SK-N-DZ (cell line): ENCODE measurements around the gene ZMYM3.

ENCODE experiments used
- DNase-seq: peaks from one replicate; pipeline ENCODE4 v3.0.0-alpha.2; 2015; ENCODE audit warnings: low spot score

Gene ZMYM3

GRCh38 chrX:71253253-71254091 lies 468 bp downstream of the ZMYM3 start:
- DNase-seq = peak; percentile 37

GRCh38 chrX:71252221-71252620 lies 1.7 kb downstream of the ZMYM3 start:
- DNase-seq = no peak

- DNase-seq = no peak
Observed at GRCh38 chrX:71251466-71251973, 2.4 kb downstream of the ZMYM3 start.

GRCh38 chrX:71250841-71251240 lies 3.1 kb downstream of the ZMYM3 start:
- DNase-seq = no peak

- no peak for DNase-seq
Observed at GRCh38 chrX:71245159-71245558, 8.8 kb downstream of the ZMYM3 start.

- no peak for DNase-seq
Observed at GRCh38 chrX:71244359-71245128, 9.4 kb downstream of the ZMYM3 start.

GRCh38 chrX:71241301-71241700 lies 12.6 kb downstream of the ZMYM3 start:
- no peak for DNase-seq

GRCh38 chrX:71239781-71240180 lies 14.2 kb downstream of the ZMYM3 start:
- no peak for DNase-seq

GRCh38 chrX:71236836-71237235 lies 17.1 kb downstream of the ZMYM3 start:
- DNase-seq = no peak

- DNase-seq = no peak
Observed at GRCh38 chrX:71235482-71235881, 18.5 kb downstream of the ZMYM3 start.

- DNase-seq = no peak
Observed at GRCh38 chrX:71228063-71228642, 25.8 kb downstream of the ZMYM3 start.

- DNase-seq = no peak
Observed at GRCh38 chrX:71227370-71228062, 26.4 kb downstream of the ZMYM3 start.

GRCh38 chrX:71225676-71226075 lies 28.3 kb downstream of the ZMYM3 start:
- no peak for DNase-seq

GRCh38 chrX:71225009-71225408 lies 28.9 kb downstream of the ZMYM3 start:
- DNase-seq = no peak

- DNase-seq = no peak
Observed at GRCh38 chrX:71224098-71224708, 29.7 kb downstream of the ZMYM3 start.

- DNase-seq = no peak
Observed at GRCh38 chrX:71222929-71223328, 31.0 kb downstream of the ZMYM3 start, which contains the start of gene GJB1. GJB1 (plus strand) TSS chrX:71223224; CDS start chrX:71223708, 484 bp downstream.

- no peak for DNase-seq
Observed at GRCh38 chrX:71221145-71221544, 32.8 kb downstream of the ZMYM3 start.

GRCh38 chrX:71217298-71217697 lies 36.6 kb downstream of the ZMYM3 start:
- no peak for DNase-seq

GRCh38 chrX:71216485-71216884 lies 37.5 kb downstream of the ZMYM3 start:
- DNase-seq = no peak

- DNase-seq = no peak
Observed at GRCh38 chrX:71215338-71215912, 38.5 kb downstream of the ZMYM3 start.
